A673 (cell line): ENCODE data around the gene DAB1. TPM values are rescaled to one million over a fixed set of nuclear protein-coding genes. Genes with fewer than 3 reads are reported as not detected.

ENCODE experiments used
- BruUV-seq: library from RNA; stranded (reverse); fragments of 400-500 nt; replicated peaks from 2 replicates; lab custom pipeline; 2021; lab: Mats Ljungman, UMichigan
- CTCF ChIA-PET: fragments of 300-600 bp; sonication (Branson Sonifier 250); formaldehyde crosslinking; loops from one replicate; lab custom pipeline; 2022; ENCODE audit warnings: antibody characterized with exemption; lab: Charles Lee
- POLR2A ChIA-PET: fragments of 300-600 bp; sonication (Branson Sonifier 250); formaldehyde crosslinking; loops from one replicate; lab custom pipeline; 2022; ENCODE audit warnings: antibody characterized with exemption; ENCODE audit not compliant: low non-redundant PET; lab: Charles Lee
- DNase-seq: peaks from one replicate; pipeline ENCODE4 v3.0.0-alpha.2; 2015; ENCODE audit warnings: low spot score
- H3K27ac ChIP-seq: fragments of 200-600 bp; sonication (generic); 2 replicates; pipeline ENCODE4 v1.5.1; 2016; ENCODE audit warnings: mixed run types, low read depth, mild to moderate bottlenecking, mixed read lengths, antibody characterized with exemption, low read length; ENCODE audit not compliant: poor library complexity, severe bottlenecking
- H3K27me3 ChIP-seq: fragments of 200-600 bp; sonication (generic); replicated peaks from 2 replicates; pipeline ENCODE4 v1.6.1; 2017; ENCODE audit warnings: mixed run types, low read depth, mild to moderate bottlenecking, mixed read lengths, antibody characterized with exemption, low read length; ENCODE audit not compliant: insufficient read depth, poor library complexity
- H3K36me3 ChIP-seq: fragments of 200-600 bp; sonication (generic); 2 replicates; pipeline ENCODE4 v1.6.1; 2016; ENCODE audit warnings: mixed run types, mild to moderate bottlenecking, mixed read lengths, antibody characterized with exemption, low read length; ENCODE audit not compliant: insufficient read depth, poor library complexity, severe bottlenecking
- H3K4me1 ChIP-seq: fragments of 200-600 bp; sonication (generic); 2 replicates; pipeline ENCODE4 v1.6.1; 2017; ENCODE audit warnings: mixed run types, mild to moderate bottlenecking, mixed read lengths, antibody characterized with exemption, low read length; ENCODE audit not compliant: insufficient read depth, poor library complexity, severe bottlenecking
- H3K4me3 ChIP-seq: fragments of 200-600 bp; sonication (generic); 2 replicates; pipeline ENCODE4 v1.5.1; 2016; ENCODE audit warnings: low read depth, mixed run types, mild to moderate bottlenecking, mixed read lengths, low read length; ENCODE audit not compliant: poor library complexity, severe bottlenecking
- H3K9me3 ChIP-seq: fragments of 200-600 bp; sonication (generic); 2 replicates; pipeline ENCODE4 v1.6.1; 2016; ENCODE audit warnings: mixed run types, low read depth, mild to moderate bottlenecking, mixed read lengths, antibody characterized with exemption, low read length; ENCODE audit not compliant: poor library complexity, severe bottlenecking
- EZH2 ChIP-seq: fragments of 200-600 bp; sonication (generic); IDR thresholded peaks from 2 replicates; pipeline ENCODE4 v1.6.1; 2017; ENCODE audit warnings: borderline replicate concordance, low read depth, mild to moderate bottlenecking, mixed read lengths, antibody characterized with exemption, low read length; ENCODE audit not compliant: poor library complexity, severe bottlenecking
- intact Hi-C: fragments of 100-400 bp; cut with micrococcal nuclease; formaldehyde crosslinking; loops from one replicate; pipeline ENCODE4 v1.10.0; 2022; ENCODE audit not compliant: unreplicated experiment
- total RNA-seq: library from RNA; stranded (reverse); gene quantifications from 2 replicates; pipeline ENCODE4 v1.2.3, GENCODE V29; 2021
- TF ChIP-seq, protein P1 (sequence below): fragments of 300-800, 200-600 bp; sonication (generic); conservative IDR thresholded peaks from 2 replicates; pipeline ENCODE4 v1.5.1; 2017; ENCODE audit warnings: low read depth, mild to moderate bottlenecking, antibody characterized with exemption, low read length, moderate library complexity, mixed read lengths

The DAB1 gene
- total RNA-seq, 1 experiment from 2014 or later, result 112 TPM

DNA sequence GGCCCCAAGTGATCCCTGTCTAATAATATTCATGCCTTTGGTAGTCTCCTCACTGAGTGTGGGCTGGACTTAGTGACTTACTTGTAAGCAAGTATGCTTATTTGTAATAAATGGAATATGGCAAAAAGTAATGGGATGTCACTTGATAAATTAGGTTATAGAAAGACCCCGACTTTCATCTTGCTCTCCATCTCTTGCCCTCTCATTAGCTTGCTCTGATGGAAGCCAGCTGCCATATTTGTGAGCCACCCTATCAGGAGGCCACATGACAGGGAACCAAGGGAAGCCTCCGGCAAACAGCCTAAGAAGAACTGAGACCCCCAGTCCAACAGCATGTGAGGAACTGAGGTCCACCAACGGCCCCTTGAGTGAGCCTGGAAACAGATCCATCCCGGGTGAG lies 107.0 kb downstream of the DAB1 start:
- no peak for DNase-seq
- H3K4me3 ChIP-seq, result no peak overlapping the region
- BruUV-seq, result no TSS peak
- no peak for TF ChIP-seq EZH2
- TF ChIP-seq, protein P1, sequence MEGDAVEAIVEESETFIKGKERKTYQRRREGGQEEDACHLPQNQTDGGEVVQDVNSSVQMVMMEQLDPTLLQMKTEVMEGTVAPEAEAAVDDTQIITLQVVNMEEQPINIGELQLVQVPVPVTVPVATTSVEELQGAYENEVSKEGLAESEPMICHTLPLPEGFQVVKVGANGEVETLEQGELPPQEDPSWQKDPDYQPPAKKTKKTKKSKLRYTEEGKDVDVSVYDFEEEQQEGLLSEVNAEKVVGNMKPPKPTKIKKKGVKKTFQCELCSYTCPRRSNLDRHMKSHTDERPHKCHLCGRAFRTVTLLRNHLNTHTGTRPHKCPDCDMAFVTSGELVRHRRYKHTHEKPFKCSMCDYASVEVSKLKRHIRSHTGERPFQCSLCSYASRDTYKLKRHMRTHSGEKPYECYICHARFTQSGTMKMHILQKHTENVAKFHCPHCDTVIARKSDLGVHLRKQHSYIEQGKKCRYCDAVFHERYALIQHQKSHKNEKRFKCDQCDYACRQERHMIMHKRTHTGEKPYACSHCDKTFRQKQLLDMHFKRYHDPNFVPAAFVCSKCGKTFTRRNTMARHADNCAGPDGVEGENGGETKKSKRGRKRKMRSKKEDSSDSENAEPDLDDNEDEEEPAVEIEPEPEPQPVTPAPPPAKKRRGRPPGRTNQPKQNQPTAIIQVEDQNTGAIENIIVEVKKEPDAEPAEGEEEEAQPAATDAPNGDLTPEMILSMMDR, result no peak
- peaks cover 18% of the 10 kb centered on the region for H3K4me1 ChIP-seq
- CTCF ChIA-PET, result no interaction called here
- H3K36me3 ChIP-seq, result peaks cover 3% of the 10 kb centered on the region
- no peaks in the 10 kb centered on the region for H3K9me3 ChIP-seq
- no peak overlapping the region for H3K27ac ChIP-seq
- intact Hi-C loops, result no loop called here
- no peaks in the 10 kb centered on the region for H3K27me3 ChIP-seq
- POLR2A ChIA-PET, result no interaction called here

DNA sequence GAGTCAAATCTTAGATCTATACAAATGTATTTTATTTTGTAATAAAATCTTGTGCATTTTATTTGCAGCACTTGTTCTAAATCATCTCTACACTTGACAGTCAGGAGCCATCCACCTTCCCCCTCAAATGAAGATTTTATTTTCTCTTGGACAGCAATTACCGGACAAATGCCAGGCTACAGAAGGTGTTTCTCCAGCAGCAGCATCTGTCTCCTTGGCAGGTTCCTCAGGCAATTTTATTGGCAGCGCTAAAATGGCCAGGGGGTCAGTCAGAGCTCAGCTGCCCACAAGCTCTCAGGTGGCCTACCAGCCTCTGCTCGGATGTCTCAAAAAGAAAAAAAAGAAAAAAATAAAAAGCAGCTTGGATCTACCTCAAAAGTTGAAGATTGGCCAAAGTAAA lies 107.6 kb downstream of the DAB1 start:
- no TSS peak for BruUV-seq
- no peak for DNase-seq
- ChIA-PET CTCF (no interaction called here), POLR2A (no interaction called here)
- no peaks in the 10 kb centered on the region for H3K27me3 ChIP-seq
- TF ChIP-seq, protein P1, result no peak
- TF ChIP-seq EZH2, result no peak
- H3K36me3 ChIP-seq, result peaks cover 3% of the 10 kb centered on the region
- H3K9me3 ChIP-seq, result no peaks in the 10 kb centered on the region
- peaks cover 18% of the 10 kb centered on the region for H3K4me1 ChIP-seq
- intact Hi-C loops, result no loop called here
- no peak overlapping the region for H3K4me3 ChIP-seq
- no peak overlapping the region for H3K27ac ChIP-seq

DNA sequence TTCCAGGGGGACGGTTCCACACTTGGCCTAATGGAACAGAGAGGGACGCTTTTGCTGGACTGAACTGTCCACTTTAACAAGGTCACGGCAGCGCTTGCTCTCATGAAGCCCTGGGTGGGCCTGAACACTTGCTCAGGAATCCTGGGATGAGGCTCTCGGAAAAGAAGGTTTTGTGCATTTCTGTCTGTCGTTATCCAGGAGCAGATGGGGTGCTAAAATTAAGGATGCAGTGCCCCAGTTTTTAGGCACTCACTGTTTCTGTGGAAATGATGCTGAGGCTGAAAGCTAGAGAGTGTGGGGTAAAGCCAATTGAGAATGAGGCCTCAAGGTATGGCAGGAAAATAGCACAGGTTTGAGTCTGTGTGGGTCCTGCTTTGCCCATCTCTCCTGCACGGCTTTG lies 111.0 kb downstream of the DAB1 start:
- no TSS peak for BruUV-seq

More for the DNA sequence above, 111.0 kb downstream of the DAB1 start:
- DNase-seq, result no peak
- intact Hi-C loops, result no loop called here
- Histone ChIP-seq H3K4me1 (peaks cover 6% of the 10 kb centered on the region), H3K27me3 (no peaks in the 10 kb centered on the region), H3K9me3 (no peaks in the 10 kb centered on the region), H3K36me3 (no peaks in the 10 kb centered on the region), H3K4me3 (no peak overlapping the region), H3K27ac (no peak overlapping the region)
- CTCF ChIA-PET, result no interaction called here
- TF ChIP-seq, protein P1, result no peak
- TF ChIP-seq EZH2, result no peak
- POLR2A ChIA-PET, result no interaction called here
